Endothelial cell (in vitro differentiated cells): ENCODE results near the gene BCL11A. TPM values are rescaled to one million over a fixed set of nuclear protein-coding genes. Genes with fewer than 3 reads are reported as not detected.

ENCODE experiments used
- DNase-seq: peaks from one replicate; pipeline ENCODE4 v3.0.0; 2021; ENCODE audit warnings: low spot score
- H3K27ac Mint-ChIP-seq: one replicate; pipeline ENCODE4 v1.8.0; 2021; ENCODE audit warnings: mixed read lengths, inconsistent platforms; ENCODE audit not compliant: unreplicated experiment
- H3K27me3 Mint-ChIP-seq: one replicate; pipeline ENCODE4 v1.8.0; 2021; ENCODE audit warnings: mild to moderate bottlenecking, moderate library complexity, mixed read lengths, inconsistent platforms; ENCODE audit not compliant: unreplicated experiment
- H3K36me3 Mint-ChIP-seq: one replicate; pipeline ENCODE4 v1.8.0; 2021; ENCODE audit warnings: mild to moderate bottlenecking, low read depth, mixed read lengths, inconsistent platforms; ENCODE audit not compliant: unreplicated experiment
- H3K4me1 Mint-ChIP-seq: one replicate; pipeline ENCODE4 v1.8.0; 2021; ENCODE audit warnings: mild to moderate bottlenecking, mixed read lengths, inconsistent platforms; ENCODE audit not compliant: unreplicated experiment
- H3K4me3 Mint-ChIP-seq: one replicate; pipeline ENCODE4 v1.8.0; 2021; ENCODE audit warnings: mild to moderate bottlenecking, mixed read lengths, inconsistent platforms; ENCODE audit not compliant: unreplicated experiment
- H3K9me3 Mint-ChIP-seq: one replicate; pipeline ENCODE4 v1.8.0; 2021; ENCODE audit warnings: mixed read lengths, inconsistent platforms; ENCODE audit not compliant: unreplicated experiment
- CTCF ChIP-seq: fragments of 200-600 bp; sonication (generic); IDR thresholded peaks from one replicate; pipeline ENCODE4 v1.5.0; 2021; ENCODE audit warnings: antibody characterized with exemption; ENCODE audit not compliant: unreplicated experiment
- total RNA-seq: library from RNA; stranded (reverse); fragmentation: NEBNext Ultra II Directional; extraction: Animal tissue kit (Norgen Biotek cat#: 25700); gene quantifications from one replicate; pipeline ENCODE4 v1.2.1, GENCODE V29; 2021; ENCODE audit not compliant: unreplicated experiment

Gene BCL11A
- total RNA-seq, 1 donor from 2014 or later: 9.6 TPM

GRCh38 chr2:60469536-60470317, 83.7 kb downstream of the BCL11A start:
- H3K9me3 Mint-ChIP-seq: no peaks in the 10 kb centered on the region
- DNase-seq: no peak
- no peak overlapping the region for H3K27ac Mint-ChIP-seq
- H3K4me3 Mint-ChIP-seq: no peak overlapping the region
- no peaks in the 10 kb centered on the region for H3K36me3 Mint-ChIP-seq
- peaks cover 3% of the 10 kb centered on the region for H3K27me3 Mint-ChIP-seq
- peaks cover 20% of the 10 kb centered on the region for H3K4me1 Mint-ChIP-seq
- no peak for TF ChIP-seq CTCF

GRCh38 chr2:60468382-60469085, 84.9 kb downstream of the BCL11A start:
- H3K9me3 Mint-ChIP-seq: no peaks in the 10 kb centered on the region
- TF ChIP-seq CTCF: no peak
- H3K27ac Mint-ChIP-seq: no peak overlapping the region
- no peak for DNase-seq
- peaks cover 3% of the 10 kb centered on the region for H3K27me3 Mint-ChIP-seq
- H3K4me1 Mint-ChIP-seq: peaks cover 20% of the 10 kb centered on the region
- no peaks in the 10 kb centered on the region for H3K36me3 Mint-ChIP-seq
- H3K4me3 Mint-ChIP-seq: no peak overlapping the region

- Mint-ChIP-seq H3K9me3 (no peaks in the 10 kb centered on the region), H3K27ac (no peak overlapping the region)
Observed at GRCh38 chr2:60466161-60466702, 87.2 kb downstream of the BCL11A start.

GRCh38 chr2:60465736-60466135, 87.7 kb downstream of the BCL11A start:
- DNase-seq: no peak
- TF ChIP-seq CTCF: no peak
- no peak overlapping the region for H3K27ac Mint-ChIP-seq
- no peaks in the 10 kb centered on the region for H3K9me3 Mint-ChIP-seq
- H3K36me3 Mint-ChIP-seq: peaks cover 10% of the 10 kb centered on the region
- peaks cover 10% of the 10 kb centered on the region for H3K4me1 Mint-ChIP-seq
- no peak overlapping the region for H3K4me3 Mint-ChIP-seq
- H3K27me3 Mint-ChIP-seq: peaks cover 2% of the 10 kb centered on the region

More at GRCh38 chr2:60466161-60466702, 87.2 kb downstream of the BCL11A start:
- H3K4me1 Mint-ChIP-seq: peaks cover 10% of the 10 kb centered on the region
- DNase-seq: no peak
- H3K27me3 Mint-ChIP-seq: peaks cover 2% of the 10 kb centered on the region
- peaks cover 10% of the 10 kb centered on the region for H3K36me3 Mint-ChIP-seq
- TF ChIP-seq CTCF: no peak
- no peak overlapping the region for H3K4me3 Mint-ChIP-seq
